Breast epithelium (tissue), 4 donors: ENCODE measurements around the gene PRKN. TPM values are rescaled to one million over a fixed set of nuclear protein-coding genes. Genes with fewer than 3 reads are reported as not detected.

Experiments
- DNase-seq, 2 donors: peaks; one replicate each; pipeline ENCODE4 v3.0.0-alpha.2; 2019; ENCODE audit warnings: low spot score in 2 of 2
- H3K27ac ChIP-seq, 2 donors: fragments of 200-600 bp; sonication (generic) in 1 of 2; one replicate each; pipeline ENCODE4 v1.5.1; 2016 to 2019; ENCODE audit warnings: mild to moderate bottlenecking in 1 of 2
- H3K27me3 ChIP-seq, 2 donors: fragments of 200-600 bp; sonication (generic) in 1 of 2; one replicate each; pipeline versions ENCODE4 v1.5.1 to v1.6.0; 2017 to 2019; ENCODE audit warnings: control low read depth in 1 of 2, mild to moderate bottlenecking in 1 of 2
- H3K36me3 ChIP-seq: fragments of 200-600 bp; one replicate; pipeline ENCODE4 v1.5.1; 2019
- H3K4me1 ChIP-seq, 2 donors: fragments of 200-600 bp; sonication (generic); one replicate each; pipeline ENCODE4 v1.5.1; 2016 to 2019; ENCODE audit warnings: control low read depth in 1 of 2
- H3K4me3 ChIP-seq, 3 donors: fragments of 200-600 bp; sonication (generic); 1 replicate in 2 of 3; 2 replicates in 1 of 3; pipeline ENCODE4 v1.5.1; 2016 to 2019; ENCODE audit warnings: mild to moderate bottlenecking in 3 of 3, moderate library complexity in 2 of 3
- H3K9me3 ChIP-seq, 2 donors: fragments of 200-600 bp; sonication (generic) in 1 of 2; one replicate each; pipeline ENCODE4 v1.5.1; 2016 to 2019; ENCODE audit warnings: control low read depth in 1 of 2
- POLR2A ChIP-seq: fragments of 450-650 bp; IDR thresholded peaks from one replicate; pipeline ENCODE4 v1.6.1; 2016; ENCODE audit warnings: antibody characterized with exemption, mild to moderate bottlenecking, moderate library complexity
- POLR2AphosphoS5 ChIP-seq, 3 donors: sonication (generic); formaldehyde crosslinking; IDR thresholded peaks; one replicate each; pipeline ENCODE4 v1.6.1; 2017; ENCODE audit warnings: antibody characterized with exemption in 3 of 3
- intact Hi-C: fragments of 100-400 bp; cut with DNase I; formaldehyde crosslinking; loops from one replicate; pipeline ENCODE4 v1.15.1; 2023; ENCODE audit warnings: low total_unique reads
- total RNA-seq, 3 donors: library from RNA; depleted of rRNA; stranded (reverse); fragments of >200 nt; gene quantifications; one replicate each; pipeline ENCODE4 v1.1.0, GENCODE V29; 2016
- TF ChIP-seq, protein P1 (sequence below), 3 donors: fragments of 450-650 bp; IDR thresholded peaks; one replicate each; pipeline ENCODE4 v1.5.1; 2016 to 2017; ENCODE audit warnings: antibody characterized with exemption in 3 of 3, mild to moderate bottlenecking in 3 of 3, moderate library complexity in 3 of 3

PRKN gene
- total RNA-seq, 3 donors from 2014 or later, result 7.2 to 19.0 (median 11.2) TPM

GRCh38 chr6:162612613-162613012 lies 115.0 kb downstream of the PRKN start:
- no peak overlapping the region for H3K4me3 ChIP-seq
- H3K27ac ChIP-seq, result no peak overlapping the region

DNA sequence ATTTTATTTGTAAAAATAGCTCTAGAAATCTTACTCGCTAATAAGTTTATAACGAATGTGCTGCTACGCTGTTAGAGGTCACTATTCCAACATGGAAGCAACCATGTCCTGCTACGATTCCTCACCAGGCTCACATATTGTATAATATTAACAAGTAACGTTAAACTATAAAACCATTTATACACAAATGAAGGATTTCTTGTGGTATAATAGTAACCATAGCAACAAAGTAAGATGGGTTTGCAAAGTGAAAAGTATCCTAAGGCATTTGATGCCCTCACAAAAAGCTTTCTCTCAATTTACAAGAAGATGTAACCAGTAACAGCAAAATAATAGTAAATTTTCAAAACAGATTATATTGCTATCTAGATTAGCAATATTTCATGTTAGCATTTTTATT lies 117.2 kb downstream of the PRKN start:
- Histone ChIP-seq H3K27me3 (no peaks in the 10 kb centered on the region), H3K4me3 (no peak overlapping the region), H3K27ac (no peak overlapping the region), H3K9me3 (no peaks in the 10 kb centered on the region), H3K36me3 (no peaks in the 10 kb centered on the region), H3K4me1 (no peaks in the 10 kb centered on the region)
- DNase-seq, result no peak
- intact Hi-C loops, result no loop called here
- TF ChIP-seq POLR2A (no peak), POLR2AphosphoS5 (IDR thresholded peaks at IDR 0.05) (no peak)
- TF ChIP-seq, protein P1, sequence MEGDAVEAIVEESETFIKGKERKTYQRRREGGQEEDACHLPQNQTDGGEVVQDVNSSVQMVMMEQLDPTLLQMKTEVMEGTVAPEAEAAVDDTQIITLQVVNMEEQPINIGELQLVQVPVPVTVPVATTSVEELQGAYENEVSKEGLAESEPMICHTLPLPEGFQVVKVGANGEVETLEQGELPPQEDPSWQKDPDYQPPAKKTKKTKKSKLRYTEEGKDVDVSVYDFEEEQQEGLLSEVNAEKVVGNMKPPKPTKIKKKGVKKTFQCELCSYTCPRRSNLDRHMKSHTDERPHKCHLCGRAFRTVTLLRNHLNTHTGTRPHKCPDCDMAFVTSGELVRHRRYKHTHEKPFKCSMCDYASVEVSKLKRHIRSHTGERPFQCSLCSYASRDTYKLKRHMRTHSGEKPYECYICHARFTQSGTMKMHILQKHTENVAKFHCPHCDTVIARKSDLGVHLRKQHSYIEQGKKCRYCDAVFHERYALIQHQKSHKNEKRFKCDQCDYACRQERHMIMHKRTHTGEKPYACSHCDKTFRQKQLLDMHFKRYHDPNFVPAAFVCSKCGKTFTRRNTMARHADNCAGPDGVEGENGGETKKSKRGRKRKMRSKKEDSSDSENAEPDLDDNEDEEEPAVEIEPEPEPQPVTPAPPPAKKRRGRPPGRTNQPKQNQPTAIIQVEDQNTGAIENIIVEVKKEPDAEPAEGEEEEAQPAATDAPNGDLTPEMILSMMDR (IDR thresholded peaks at IDR 0.05), result no peak

More at GRCh38 chr6:162612613-162613012, 115.0 kb downstream of the PRKN start:
- TF ChIP-seq POLR2A, result no peak
- TF ChIP-seq POLR2AphosphoS5 (IDR thresholded peaks at IDR 0.05), result no peak
- TF ChIP-seq, protein P1 (IDR thresholded peaks at IDR 0.05), result no peak
- no peaks in the 10 kb centered on the region for H3K36me3 ChIP-seq
- H3K9me3 ChIP-seq, result no peaks in the 10 kb centered on the region
- no peak for DNase-seq
- no peaks in the 10 kb centered on the region for H3K27me3 ChIP-seq
- no peaks in the 10 kb centered on the region for H3K4me1 ChIP-seq
- intact Hi-C loops, result no loop called here

- Histone ChIP-seq H3K27ac (no peak overlapping the region), H3K36me3 (no peaks in the 10 kb centered on the region), H3K27me3 (no peaks in the 10 kb centered on the region), H3K4me3 (no peak overlapping the region), H3K4me1 (no peaks in the 10 kb centered on the region), H3K9me3 (no peaks in the 10 kb centered on the region)
- intact Hi-C loops, result loop anchor here (5.0 kb wide), 1 partner anchor 1296 kb away; no protein-coding TSS in a partner anchor
- TF ChIP-seq, protein P1 (IDR thresholded peaks at IDR 0.05), result no peak
- TF ChIP-seq POLR2AphosphoS5 (IDR thresholded peaks at IDR 0.05) (no peak), POLR2A (no peak)
- DNase-seq, result no peak
These were observed 121.7 kb downstream of the PRKN start for GRCh38 chr6:162605881-162606280.

GRCh38 chr6:162603231-162604015 lies 124.1 kb downstream of the PRKN start:
- intact Hi-C loops, result no loop called here
- H3K9me3 ChIP-seq, result no peaks in the 10 kb centered on the region
- H3K27ac ChIP-seq, result no peak overlapping the region
- H3K4me1 ChIP-seq, result no peaks in the 10 kb centered on the region
- no peaks in the 10 kb centered on the region for H3K36me3 ChIP-seq
- no peaks in the 10 kb centered on the region for H3K27me3 ChIP-seq
- H3K4me3 ChIP-seq, result no peak overlapping the region
- no peak for DNase-seq
- TF ChIP-seq, protein P1 (IDR thresholded peaks at IDR 0.05), result no peak
- no peak for TF ChIP-seq POLR2AphosphoS5 (IDR thresholded peaks at IDR 0.05)
- TF ChIP-seq POLR2A, result no peak

DNA sequence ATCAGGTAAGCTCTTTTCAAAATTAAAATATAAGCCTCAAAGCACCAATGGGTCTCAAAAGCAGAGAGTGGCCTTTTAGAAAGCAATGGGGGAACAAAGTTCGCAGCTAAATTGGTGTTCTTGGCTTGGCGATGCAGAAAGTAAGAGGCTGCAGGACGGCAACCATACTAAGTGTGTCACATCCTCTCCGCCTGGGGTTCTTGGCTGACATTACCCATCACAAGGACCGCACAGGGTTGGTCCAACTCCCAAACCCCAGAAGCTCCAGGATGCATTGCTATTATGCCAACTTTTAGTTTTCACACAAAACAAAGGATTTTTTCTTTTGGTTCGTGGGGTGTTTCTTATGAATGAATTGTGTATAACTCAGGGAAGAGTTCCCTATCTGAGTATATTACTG lies 124.8 kb downstream of the PRKN start:
- no peak for DNase-seq
- intact Hi-C loops, result no loop called here
- TF ChIP-seq POLR2A, result no peak
- TF ChIP-seq, protein P1 (IDR thresholded peaks at IDR 0.05), result no peak
- TF ChIP-seq POLR2AphosphoS5 (IDR thresholded peaks at IDR 0.05), result no peak
- no peaks in the 10 kb centered on the region for H3K9me3 ChIP-seq
- H3K4me3 ChIP-seq, result no peak overlapping the region
- H3K27me3 ChIP-seq, result no peaks in the 10 kb centered on the region
- H3K36me3 ChIP-seq, result no peaks in the 10 kb centered on the region
- no peak overlapping the region for H3K27ac ChIP-seq
- no peaks in the 10 kb centered on the region for H3K4me1 ChIP-seq
